Coronary artery (tissue), 2 donors: ENCODE data around the gene ZFYVE27.

ENCODE experiments used
- DNase-seq: peaks from one replicate; pipeline ENCODE4 v3.0.0-alpha.2; 2017; ENCODE audit warnings: low spot score
- H3K27ac ChIP-seq, 2 donors: fragments of 200-600 bp; sonication (generic); one replicate each; pipeline ENCODE4 v1.5.1; 2016 to 2019
- H3K4me3 ChIP-seq: fragments of 200-600 bp; sonication (generic); 2 replicates; pipeline ENCODE4 v1.5.1; 2016; ENCODE audit warnings: mild to moderate bottlenecking, moderate library complexity
- TF ChIP-seq, protein P1 (sequence below): fragments of 200-600 bp; sonication (generic); IDR thresholded peaks from one replicate; pipeline ENCODE4 v1.5.1; 2019; ENCODE audit warnings: antibody characterized with exemption

Gene ZFYVE27

DNA sequence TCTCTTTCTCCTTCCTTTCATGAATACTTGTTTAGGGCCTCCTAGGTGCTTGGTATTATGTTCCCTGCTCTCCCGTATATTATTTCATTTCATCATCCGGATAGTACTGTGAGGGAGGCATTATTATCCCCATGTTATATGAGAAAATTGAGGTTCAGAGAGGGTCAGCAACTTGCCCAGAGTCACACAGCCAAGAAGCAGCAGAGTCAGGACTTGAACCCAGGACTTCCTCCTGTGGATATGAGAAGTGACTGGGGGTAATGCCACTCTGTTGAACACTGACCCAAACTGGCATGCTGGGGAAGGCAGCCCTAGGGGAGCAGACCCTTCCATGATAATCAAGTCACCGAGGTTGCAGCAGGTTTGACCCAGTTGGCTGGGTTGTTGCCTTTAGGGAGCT, 43.0 kb downstream of the ZFYVE27 start:
- H3K27ac ChIP-seq: no peak overlapping the region
- DNase-seq: no peak
- H3K4me3 ChIP-seq: no peak overlapping the region
- TF ChIP-seq, protein P1, sequence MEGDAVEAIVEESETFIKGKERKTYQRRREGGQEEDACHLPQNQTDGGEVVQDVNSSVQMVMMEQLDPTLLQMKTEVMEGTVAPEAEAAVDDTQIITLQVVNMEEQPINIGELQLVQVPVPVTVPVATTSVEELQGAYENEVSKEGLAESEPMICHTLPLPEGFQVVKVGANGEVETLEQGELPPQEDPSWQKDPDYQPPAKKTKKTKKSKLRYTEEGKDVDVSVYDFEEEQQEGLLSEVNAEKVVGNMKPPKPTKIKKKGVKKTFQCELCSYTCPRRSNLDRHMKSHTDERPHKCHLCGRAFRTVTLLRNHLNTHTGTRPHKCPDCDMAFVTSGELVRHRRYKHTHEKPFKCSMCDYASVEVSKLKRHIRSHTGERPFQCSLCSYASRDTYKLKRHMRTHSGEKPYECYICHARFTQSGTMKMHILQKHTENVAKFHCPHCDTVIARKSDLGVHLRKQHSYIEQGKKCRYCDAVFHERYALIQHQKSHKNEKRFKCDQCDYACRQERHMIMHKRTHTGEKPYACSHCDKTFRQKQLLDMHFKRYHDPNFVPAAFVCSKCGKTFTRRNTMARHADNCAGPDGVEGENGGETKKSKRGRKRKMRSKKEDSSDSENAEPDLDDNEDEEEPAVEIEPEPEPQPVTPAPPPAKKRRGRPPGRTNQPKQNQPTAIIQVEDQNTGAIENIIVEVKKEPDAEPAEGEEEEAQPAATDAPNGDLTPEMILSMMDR: no peak

GRCh38 chr10:97780841-97781617, 44.1 kb downstream of the ZFYVE27 start:
- Histone ChIP-seq H3K4me3 (no peak overlapping the region), H3K27ac (peak overlapping the region in 1 of 2 donors; percentile 26)
- no peak for DNase-seq
- TF ChIP-seq, protein P1: no peak

DNA sequence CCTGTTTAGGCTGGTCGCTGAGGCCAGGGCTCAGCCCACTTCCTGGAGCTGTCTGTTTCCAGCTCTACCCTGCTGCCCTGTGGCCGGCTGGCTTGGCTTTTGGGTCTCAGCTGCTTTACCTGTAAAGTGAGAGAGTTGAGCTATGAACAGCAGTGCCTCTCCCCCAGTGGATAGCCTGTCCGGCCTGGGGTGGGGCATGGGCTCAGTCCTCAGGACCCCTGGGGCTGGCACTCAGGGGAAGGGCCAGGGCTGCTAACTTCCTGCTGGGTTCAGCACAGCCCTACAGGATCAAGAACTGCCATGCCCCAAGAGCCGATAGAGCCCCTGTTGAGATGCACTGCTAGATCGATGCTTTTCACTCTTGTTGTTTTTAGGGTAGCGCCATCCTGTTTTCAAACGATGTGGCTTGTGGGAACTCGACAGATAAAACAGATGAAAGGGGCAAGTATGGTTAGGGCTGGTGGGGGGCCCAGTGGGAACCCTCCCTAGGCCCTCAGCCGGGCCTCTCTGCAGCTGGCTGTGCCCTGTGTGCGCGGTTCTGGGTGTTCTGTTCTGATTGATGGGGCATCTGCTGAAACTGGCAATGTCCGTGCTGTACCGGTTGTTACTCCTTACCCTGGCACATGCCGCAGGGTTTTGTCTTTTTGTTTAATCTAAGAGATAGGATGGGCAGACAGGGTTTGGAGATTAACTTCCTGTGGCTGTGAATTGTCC, 44.8 kb downstream of the ZFYVE27 start:
- DNase-seq: no peak
- H3K27ac ChIP-seq: peak overlapping the region in 1 of 2 donors; percentile 26
- TF ChIP-seq, protein P1: no peak
- H3K4me3 ChIP-seq: no peak overlapping the region

DNA sequence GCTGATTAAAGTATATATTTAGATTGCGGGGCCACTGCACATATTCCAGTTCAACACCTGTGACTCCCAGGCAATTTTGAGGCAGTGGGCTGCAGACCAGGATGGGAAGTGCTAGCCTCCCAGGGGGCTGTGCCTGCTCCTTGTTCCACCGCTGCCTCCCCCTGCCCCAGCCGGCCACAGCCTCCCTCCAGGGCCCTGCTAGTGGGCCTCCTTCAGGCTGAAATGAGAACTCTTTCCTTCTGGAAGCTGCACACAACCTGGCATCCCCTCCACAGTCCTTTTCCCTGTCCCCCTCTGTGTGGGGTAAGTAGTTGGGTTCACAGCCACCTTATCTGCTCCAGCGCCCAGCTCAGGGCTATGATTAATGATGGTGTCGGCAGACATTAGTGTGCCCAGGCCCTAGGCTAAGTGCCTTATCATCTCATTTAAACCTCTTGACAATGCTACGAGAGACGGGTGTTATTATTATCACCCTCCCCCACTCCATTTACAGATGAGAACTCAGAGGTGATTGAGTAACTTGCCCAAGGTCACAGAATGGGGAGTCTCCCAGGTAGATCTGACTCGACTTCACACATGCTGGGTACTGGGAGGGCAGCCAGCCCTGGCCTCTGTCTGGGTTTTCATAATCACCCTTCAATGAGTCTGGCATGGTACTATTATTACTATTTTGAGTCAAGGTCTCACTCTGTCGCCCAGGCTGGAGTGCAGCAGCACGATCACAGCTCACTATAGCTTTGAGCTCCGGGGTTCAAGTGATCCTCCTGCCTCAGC, 45.7 kb downstream of the ZFYVE27 start:
- DNase-seq: no peak
- no peak overlapping the region for H3K27ac ChIP-seq
- TF ChIP-seq, protein P1: no peak
- H3K4me3 ChIP-seq: no peak overlapping the region

GRCh38 chr10:97784200-97784810, 47.4 kb downstream of the ZFYVE27 start:
- TF ChIP-seq, protein P1: no peak
- Histone ChIP-seq H3K27ac (no peak overlapping the region), H3K4me3 (no peak overlapping the region)
- DNase-seq: no peak

- TF ChIP-seq, protein P1: no peak
- no peak for DNase-seq
Measured at GRCh38 chr10:97785231-97785630, 48.3 kb downstream of the ZFYVE27 start.

More at GRCh38 chr10:97785231-97785630, 48.3 kb downstream of the ZFYVE27 start:
- no peak overlapping the region for H3K4me3 ChIP-seq
- no peak overlapping the region for H3K27ac ChIP-seq
